Endothelial cell of umbilical vein (primary cell): ENCODE measurements around the gene LRRC72.

ENCODE experiments used
- EZH2 ChIP-seq: IDR thresholded peaks from 2 replicates; pipeline ENCODE4 v1.6.1; 2012; ENCODE audit warnings: borderline replicate concordance, low read depth, mild to moderate bottlenecking, moderate library complexity, low read length, inconsistent platforms; ENCODE audit not compliant: severe bottlenecking
- GATA2 ChIP-seq: IDR thresholded peaks from 2 replicates; pipeline ENCODE4 v1.7.0; 2011; ENCODE audit warnings: low read depth, mild to moderate bottlenecking, moderate library complexity, mixed read lengths, low read length; ENCODE audit not compliant: insufficient read length, insufficient read depth
- JUN ChIP-seq: IDR thresholded peaks from 2 replicates; pipeline ENCODE4 v1.6.1; 2011; ENCODE audit warnings: borderline replicate concordance, low read depth; ENCODE audit not compliant: insufficient read length, insufficient read depth
- MYC ChIP-seq: IDR thresholded peaks from one replicate; pipeline ENCODE4 v1.6.1; 2011; ENCODE audit warnings: mild to moderate bottlenecking, low read depth, low read length
- POLR2A ChIP-seq: IDR thresholded peaks from 2 replicates; pipeline ENCODE4 v1.6.1; 2012; ENCODE audit warnings: low read depth, mild to moderate bottlenecking, control low read depth, low read length
- POLR2AphosphoS5 ChIP-seq: IDR thresholded peaks from 2 replicates; pipeline ENCODE4 v1.6.1; 2012; ENCODE audit warnings: low read depth, mild to moderate bottlenecking, control low read depth, low read length, moderate library complexity; ENCODE audit not compliant: insufficient read depth
- TF ChIP-seq, protein P1 (sequence below), 2 donors: IDR thresholded peaks; 1 replicate in 1 of 2; 2 replicates in 1 of 2; pipeline ENCODE4 v1.5.1; 2011; ENCODE audit warnings: low read length in 2 of 2, mild to moderate bottlenecking in 2 of 2, moderate library complexity in 2 of 2, control low read depth in 1 of 2, inconsistent platforms in 1 of 2, low read depth in 1 of 2; ENCODE audit not compliant: insufficient read depth in 1 of 2; ENCODE audit errors: extremely low read depth in 1 of 2
- TF ChIP-seq, protein P2 (sequence below): IDR thresholded peaks from 2 replicates; pipeline ENCODE4 v1.6.1; 2011; ENCODE audit not compliant: insufficient read depth, insufficient read length

DNA sequence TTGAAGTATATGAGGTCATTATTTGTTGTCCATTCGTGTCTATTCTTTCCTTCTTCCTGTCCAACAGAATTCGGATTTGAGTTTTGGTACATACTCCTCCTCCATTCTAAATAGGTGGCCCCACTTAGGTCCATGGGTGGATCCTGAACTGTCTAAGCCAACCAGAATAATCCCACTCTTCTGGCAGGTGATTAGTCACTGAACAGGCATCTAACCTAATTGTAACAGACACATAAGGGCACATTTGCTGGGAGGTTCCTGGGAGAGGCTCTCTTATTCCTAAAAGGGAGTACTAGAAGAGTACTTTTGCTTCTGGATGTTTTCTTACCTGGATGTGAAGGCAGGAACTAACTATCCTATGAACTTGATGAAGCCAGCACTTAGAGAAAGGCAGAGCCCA is 16.8 kb downstream of the LRRC72 start:
- TF ChIP-seq EZH2: no peak
- TF ChIP-seq, protein P1, sequence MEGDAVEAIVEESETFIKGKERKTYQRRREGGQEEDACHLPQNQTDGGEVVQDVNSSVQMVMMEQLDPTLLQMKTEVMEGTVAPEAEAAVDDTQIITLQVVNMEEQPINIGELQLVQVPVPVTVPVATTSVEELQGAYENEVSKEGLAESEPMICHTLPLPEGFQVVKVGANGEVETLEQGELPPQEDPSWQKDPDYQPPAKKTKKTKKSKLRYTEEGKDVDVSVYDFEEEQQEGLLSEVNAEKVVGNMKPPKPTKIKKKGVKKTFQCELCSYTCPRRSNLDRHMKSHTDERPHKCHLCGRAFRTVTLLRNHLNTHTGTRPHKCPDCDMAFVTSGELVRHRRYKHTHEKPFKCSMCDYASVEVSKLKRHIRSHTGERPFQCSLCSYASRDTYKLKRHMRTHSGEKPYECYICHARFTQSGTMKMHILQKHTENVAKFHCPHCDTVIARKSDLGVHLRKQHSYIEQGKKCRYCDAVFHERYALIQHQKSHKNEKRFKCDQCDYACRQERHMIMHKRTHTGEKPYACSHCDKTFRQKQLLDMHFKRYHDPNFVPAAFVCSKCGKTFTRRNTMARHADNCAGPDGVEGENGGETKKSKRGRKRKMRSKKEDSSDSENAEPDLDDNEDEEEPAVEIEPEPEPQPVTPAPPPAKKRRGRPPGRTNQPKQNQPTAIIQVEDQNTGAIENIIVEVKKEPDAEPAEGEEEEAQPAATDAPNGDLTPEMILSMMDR (IDR thresholded peaks at IDR 0.05; ENCODE audit: extremely low read depth in 1 of 2, insufficient read depth in 1 of 2, low read depth in 1 of 2, low read length in 2 of 2): no peak
- TF ChIP-seq MYC: no peak
- TF ChIP-seq POLR2A: no peak
- no peak for TF ChIP-seq POLR2AphosphoS5
- TF ChIP-seq GATA2: no peak
- TF ChIP-seq, protein P2, sequence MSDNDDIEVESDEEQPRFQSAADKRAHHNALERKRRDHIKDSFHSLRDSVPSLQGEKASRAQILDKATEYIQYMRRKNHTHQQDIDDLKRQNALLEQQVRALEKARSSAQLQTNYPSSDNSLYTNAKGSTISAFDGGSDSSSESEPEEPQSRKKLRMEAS: no peak
- TF ChIP-seq JUN: no peak
